ENCODE results near the gene BMPR1A. TPM values are rescaled to one million over a fixed set of nuclear protein-coding genes. Genes with fewer than 3 reads are reported as not detected.

Gene BMPR1A
- total and polyA plus RNA-seq, 10 of the 15 experiments (the other 5 are each of a cell fraction or from before 2014, with no cell fraction given), result 2.3 to 22.7 (median 13.1) TPM

DNA sequence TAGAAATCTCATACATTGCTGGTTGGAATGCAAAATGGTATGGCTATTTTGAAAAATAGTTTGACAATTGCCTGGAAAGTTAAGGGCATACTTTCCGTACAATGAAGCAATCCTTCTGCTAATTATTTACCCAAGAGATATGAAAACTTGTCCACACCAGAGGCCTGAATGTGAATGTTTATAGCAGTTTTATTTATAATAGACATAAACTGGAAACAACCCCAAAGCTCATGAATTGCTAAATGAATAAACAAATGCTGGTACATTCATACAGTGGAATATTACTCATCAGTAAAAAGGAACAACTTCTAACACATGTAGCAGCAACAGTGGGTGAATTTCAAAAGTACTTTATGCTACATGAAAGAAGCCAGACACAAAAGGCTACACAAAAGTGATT, 158.3 kb downstream of the BMPR1A start:
- no peak for DNase-seq (ENCODE audit: low read depth, low spot score)
- intact Hi-C loops (cut with micrococcal nuclease; ENCODE audit: unreplicated experiment), result no loop called here
- BruUV-seq (replicated peaks), result no TSS peak
- Histone ChIP-seq H2AFZ (ENCODE audit: control insufficient read depth, low read depth, low read length) (no peak overlapping the region), H3K4me1 (ENCODE audit: control insufficient read depth, insufficient read depth, low read length) (no peaks in the 10 kb centered on the region), H3K4me3 (no peak overlapping the region), H3K9ac (ENCODE audit: control insufficient read depth, insufficient read depth, low read length) (no peak overlapping the region), H3K9me3 (replicated peaks; ENCODE audit: control insufficient read depth, insufficient read depth, low read length) (no peaks in the 10 kb centered on the region), H3K79me2 (ENCODE audit: control insufficient read depth, insufficient read depth, low read length) (no peaks in the 10 kb centered on the region), H3K36me3 (ENCODE audit: control insufficient read depth in 2 of 2, insufficient read depth in 2 of 2, low read length in 1 of 2) (peaks cover 0 to 11% of the 10 kb centered on the region in 2 experiments; a peak in 3 of 4 replicates), H3K27ac (ENCODE audit: control insufficient read depth, insufficient read depth) (no peak overlapping the region), H3K4me2 (ENCODE audit: control insufficient read depth, insufficient read depth) (no peak overlapping the region), H3K27me3 (replicated peaks in 1 of 2; ENCODE audit: control insufficient read depth in 2 of 2, insufficient read depth in 2 of 2, low read length in 1 of 2) (no peaks in the 10 kb centered on the region), H4K20me1 (ENCODE audit: control insufficient read depth, insufficient read depth) (no peaks in the 10 kb centered on the region)
- 91% methylated on average over 1 of the region's 1 CpG for WGBS (ENCODE audit: insufficient coverage, insufficient replicate concordance, low lambda C conversion rate, missing lambda C conversion rate)
- no peak for FAIRE-seq
- ChIA-PET CTCF (interaction anchor here (1.7 kb wide), 1 partner anchor 9 kb away, joined by 4 read pairs; no protein-coding TSS in a partner anchor), RAD21 (ENCODE audit: unreplicated experiment) (no interaction called here), POLR2A (no interaction called here), SMC1A (ENCODE audit: uncharacterized antibody, unreplicated experiment) (interaction anchor here (0.8 to 1.2 kb wide), 2 partner anchors 11 to 14 kb away, joined by 3 read pairs; no protein-coding TSS in a partner anchor)
- TF ChIP-seq SUPT20H (IDR thresholded peaks at IDR 0.05; ENCODE audit: borderline replicate concordance, control insufficient read depth, low read depth, low read length) (no peak), FOXM1 (IDR thresholded peaks at IDR 0.05; ENCODE audit: low read depth, low read length) (no peak)
- TF ChIP-seq, protein P1, sequence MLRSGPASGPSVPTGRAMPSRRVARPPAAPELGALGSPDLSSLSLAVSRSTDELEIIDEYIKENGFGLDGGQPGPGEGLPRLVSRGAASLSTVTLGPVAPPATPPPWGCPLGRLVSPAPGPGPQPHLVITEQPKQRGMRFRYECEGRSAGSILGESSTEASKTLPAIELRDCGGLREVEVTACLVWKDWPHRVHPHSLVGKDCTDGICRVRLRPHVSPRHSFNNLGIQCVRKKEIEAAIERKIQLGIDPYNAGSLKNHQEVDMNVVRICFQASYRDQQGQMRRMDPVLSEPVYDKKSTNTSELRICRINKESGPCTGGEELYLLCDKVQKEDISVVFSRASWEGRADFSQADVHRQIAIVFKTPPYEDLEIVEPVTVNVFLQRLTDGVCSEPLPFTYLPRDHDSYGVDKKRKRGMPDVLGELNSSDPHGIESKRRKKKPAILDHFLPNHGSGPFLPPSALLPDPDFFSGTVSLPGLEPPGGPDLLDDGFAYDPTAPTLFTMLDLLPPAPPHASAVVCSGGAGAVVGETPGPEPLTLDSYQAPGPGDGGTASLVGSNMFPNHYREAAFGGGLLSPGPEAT (IDR thresholded peaks at IDR 0.05; ENCODE audit: low read depth), result no peak
- in situ Hi-C loops (cut with MboI), result no loop called here
- ATAC-seq, result no peak

DNA sequence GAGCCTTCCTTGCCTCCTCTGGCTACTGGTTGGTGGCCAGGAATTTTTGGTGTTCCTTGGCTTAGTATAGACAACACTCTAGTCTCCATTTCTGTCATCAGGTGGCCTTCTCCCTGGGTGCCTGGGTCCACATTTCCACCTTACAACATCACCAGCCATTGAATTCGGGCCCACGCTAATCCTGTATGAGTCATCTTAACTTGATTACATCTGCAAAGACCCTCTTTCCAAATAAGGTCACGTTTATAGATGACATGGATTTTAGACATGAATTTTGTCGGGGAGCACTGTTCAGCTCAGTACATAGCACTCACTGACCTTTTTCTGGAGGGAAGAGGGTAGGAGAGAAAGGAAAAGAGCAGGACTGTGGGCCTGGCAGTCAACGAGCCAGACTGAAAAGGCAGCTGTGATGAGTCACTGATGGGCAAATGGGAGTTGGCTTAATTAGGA, 161.6 kb downstream of the BMPR1A start:
- H3K27me3 ChIP-seq (replicated peaks in 1 of 2; ENCODE audit: control insufficient read depth in 2 of 2, insufficient read depth in 2 of 2, low read length in 1 of 2), result no peaks in the 10 kb centered on the region
- ChIA-PET RAD21 (ENCODE audit: unreplicated experiment) (interaction anchor here (1.1 kb wide), 1 partner anchor 49 kb away, joined by 4 read pairs; no protein-coding TSS in a partner anchor), POLR2A (no interaction called here), CTCF (interaction anchor here (1.3 to 2.6 kb wide), 2 partner anchors 12 to 20 kb away, joined by 3 to 5 read pairs; no protein-coding TSS in a partner anchor), SMC1A (ENCODE audit: uncharacterized antibody, unreplicated experiment) (interaction anchor here (1.5 kb wide), 1 partner anchor 225 kb away, joined by 4 read pairs; no protein-coding TSS in a partner anchor)
- ATAC-seq (no peak), DNase-seq (ENCODE audit: low read depth, low spot score) (no peak), FAIRE-seq (no peak)
- no TSS peak for BruUV-seq (replicated peaks)
- no peak overlapping the region for H3K9ac ChIP-seq (ENCODE audit: control insufficient read depth, insufficient read depth, low read length)
- intact Hi-C loops (cut with micrococcal nuclease; ENCODE audit: unreplicated experiment), result no loop called here
- no peak overlapping the region for H3K4me3 ChIP-seq
- H3K9me3 ChIP-seq (replicated peaks; ENCODE audit: control insufficient read depth, insufficient read depth, low read length), result no peaks in the 10 kb centered on the region
- no peak overlapping the region for H2AFZ ChIP-seq (ENCODE audit: control insufficient read depth, low read depth, low read length)
- no peak overlapping the region for H3K27ac ChIP-seq (ENCODE audit: control insufficient read depth, insufficient read depth)
- H3K79me2 ChIP-seq (ENCODE audit: control insufficient read depth, insufficient read depth, low read length), result no peaks in the 10 kb centered on the region
- no peaks in the 10 kb centered on the region for H4K20me1 ChIP-seq (ENCODE audit: control insufficient read depth, insufficient read depth)
- in situ Hi-C loops (cut with MboI), result no loop called here
- no peaks in the 10 kb centered on the region for H3K4me1 ChIP-seq (ENCODE audit: control insufficient read depth, insufficient read depth, low read length)
- WGBS (ENCODE audit: insufficient coverage, insufficient replicate concordance, low lambda C conversion rate, missing lambda C conversion rate), result 90% methylated on average over 5 of the region's 5 CpGs
- no peak overlapping the region for H3K4me2 ChIP-seq (ENCODE audit: control insufficient read depth, insufficient read depth)
- peaks cover 3 to 11% of the 10 kb centered on the region in 2 experiments; a peak in 3 of 4 replicates for H3K36me3 ChIP-seq (ENCODE audit: control insufficient read depth in 2 of 2, insufficient read depth in 2 of 2, low read length in 1 of 2)
- TF ChIP-seq, protein P2, sequence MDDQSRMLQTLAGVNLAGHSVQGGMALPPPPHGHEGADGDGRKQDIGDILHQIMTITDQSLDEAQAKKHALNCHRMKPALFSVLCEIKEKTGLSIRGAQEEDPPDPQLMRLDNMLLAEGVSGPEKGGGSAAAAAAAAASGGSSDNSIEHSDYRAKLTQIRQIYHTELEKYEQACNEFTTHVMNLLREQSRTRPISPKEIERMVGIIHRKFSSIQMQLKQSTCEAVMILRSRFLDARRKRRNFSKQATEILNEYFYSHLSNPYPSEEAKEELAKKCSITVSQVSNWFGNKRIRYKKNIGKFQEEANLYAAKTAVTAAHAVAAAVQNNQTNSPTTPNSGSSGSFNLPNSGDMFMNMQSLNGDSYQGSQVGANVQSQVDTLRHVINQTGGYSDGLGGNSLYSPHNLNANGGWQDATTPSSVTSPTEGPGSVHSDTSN (IDR thresholded peaks at IDR 0.05; ENCODE audit: insufficient replicate concordance, low read depth, low read length), result no peak
- TF ChIP-seq CEBPB (IDR thresholded peaks at IDR 0.05; ENCODE audit: borderline replicate concordance in 1 of 2, low read depth in 2 of 2, low read length in 2 of 2) (no peak), CREB1 (IDR thresholded peaks at IDR 0.05; ENCODE audit: low read depth) (no peak), RUNX3 (IDR thresholded peaks at IDR 0.05; ENCODE audit: low read length) (no peak), SIX5 (IDR thresholded peaks at IDR 0.05; ENCODE audit: low read depth, low read length, severe bottlenecking) (no peak), BMI1 (IDR thresholded peaks at IDR 0.05; ENCODE audit: borderline replicate concordance) (no peak), CHD2 (IDR thresholded peaks at IDR 0.05; ENCODE audit: borderline replicate concordance, low read depth, low read length) (no peak), SMARCA5 (IDR thresholded peaks at IDR 0.05) (no peak), BHLHE40 (IDR thresholded peaks at IDR 0.05; ENCODE audit: borderline replicate concordance in 1 of 2, low read depth in 2 of 2, low read length in 1 of 2) (no peak), HCFC1 (IDR thresholded peaks at IDR 0.05; ENCODE audit: low read length) (no peak)
- TF ChIP-seq, protein P3, sequence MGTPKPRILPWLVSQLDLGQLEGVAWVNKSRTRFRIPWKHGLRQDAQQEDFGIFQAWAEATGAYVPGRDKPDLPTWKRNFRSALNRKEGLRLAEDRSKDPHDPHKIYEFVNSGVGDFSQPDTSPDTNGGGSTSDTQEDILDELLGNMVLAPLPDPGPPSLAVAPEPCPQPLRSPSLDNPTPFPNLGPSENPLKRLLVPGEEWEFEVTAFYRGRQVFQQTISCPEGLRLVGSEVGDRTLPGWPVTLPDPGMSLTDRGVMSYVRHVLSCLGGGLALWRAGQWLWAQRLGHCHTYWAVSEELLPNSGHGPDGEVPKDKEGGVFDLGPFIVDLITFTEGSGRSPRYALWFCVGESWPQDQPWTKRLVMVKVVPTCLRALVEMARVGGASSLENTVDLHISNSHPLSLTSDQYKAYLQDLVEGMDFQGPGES (IDR thresholded peaks at IDR 0.05), result no peak

Data from GM12878 (cell line).